ENCODE results near the gene MAP3K8.

The MAP3K8 gene

GRCh38 chr10:30433730-30434272 lies at the start of gene MAP3K8:
TSS of gene MAP3K8 (plus strand) at chr10:30434184. CDS start at chr10:30438939, 4,755 bp downstream.
- in situ Hi-C loops (cut with MboI; ENCODE audit: low sequenced_read_pairs), result no loop called here

GRCh38 chr10:30384701-30385201 lies 49.2 kb upstream of the MAP3K8 start:
- in situ Hi-C loops (cut with MboI; ENCODE audit: low sequenced_read_pairs), result no loop called here

GRCh38 chr10:30386801-30387588 lies 47.0 kb upstream of the MAP3K8 start:
- in situ Hi-C loops (cut with MboI; ENCODE audit: low sequenced_read_pairs), result no loop called here

- in situ Hi-C loops (cut with MboI; ENCODE audit: low sequenced_read_pairs), result no loop called here
These were observed 46.2 kb upstream of the MAP3K8 start for GRCh38 chr10:30387646-30388243.

GRCh38 chr10:30389543-30389942 lies 44.4 kb upstream of the MAP3K8 start:
- in situ Hi-C loops (cut with MboI; ENCODE audit: low sequenced_read_pairs), result no loop called here

GRCh38 chr10:30390207-30390606 lies 43.8 kb upstream of the MAP3K8 start:
- in situ Hi-C loops (cut with MboI; ENCODE audit: low sequenced_read_pairs), result no loop called here

- in situ Hi-C loops (cut with MboI; ENCODE audit: low sequenced_read_pairs), result no loop called here
These were observed 42.7 kb upstream of the MAP3K8 start for GRCh38 chr10:30391266-30391665.

- in situ Hi-C loops (cut with MboI; ENCODE audit: low sequenced_read_pairs), result no loop called here
These were observed 41.4 kb upstream of the MAP3K8 start for GRCh38 chr10:30392564-30392990.

GRCh38 chr10:30396293-30396692 lies 37.7 kb upstream of the MAP3K8 start:
- in situ Hi-C loops (cut with MboI; ENCODE audit: low sequenced_read_pairs), result no loop called here

GRCh38 chr10:30396698-30397097 lies 37.3 kb upstream of the MAP3K8 start:
- in situ Hi-C loops (cut with MboI; ENCODE audit: low sequenced_read_pairs), result no loop called here

- in situ Hi-C loops (cut with MboI; ENCODE audit: low sequenced_read_pairs), result no loop called here
These were observed 35.8 kb upstream of the MAP3K8 start for GRCh38 chr10:30398193-30398592.

GRCh38 chr10:30398788-30399187 lies 35.2 kb upstream of the MAP3K8 start:
- in situ Hi-C loops (cut with MboI; ENCODE audit: low sequenced_read_pairs), result no loop called here

- in situ Hi-C loops (cut with MboI; ENCODE audit: low sequenced_read_pairs), result no loop called here
These were observed 30.5 kb upstream of the MAP3K8 start for GRCh38 chr10:30403494-30403893.

GRCh38 chr10:30404540-30404939 lies 29.4 kb upstream of the MAP3K8 start:
- in situ Hi-C loops (cut with MboI; ENCODE audit: low sequenced_read_pairs), result no loop called here

- in situ Hi-C loops (cut with MboI; ENCODE audit: low sequenced_read_pairs), result no loop called here
These were observed 22.7 kb upstream of the MAP3K8 start for GRCh38 chr10:30411263-30411662.

GRCh38 chr10:30412901-30413300 lies 21.1 kb upstream of the MAP3K8 start:
- in situ Hi-C loops (cut with MboI; ENCODE audit: low sequenced_read_pairs), result no loop called here

- in situ Hi-C loops (cut with MboI; ENCODE audit: low sequenced_read_pairs), result no loop called here
These were observed 19.9 kb upstream of the MAP3K8 start for GRCh38 chr10:30413996-30414576.

GRCh38 chr10:30415593-30415992 lies 18.4 kb upstream of the MAP3K8 start:
- in situ Hi-C loops (cut with MboI; ENCODE audit: low sequenced_read_pairs), result no loop called here

GRCh38 chr10:30417301-30417700 lies 16.7 kb upstream of the MAP3K8 start:
- in situ Hi-C loops (cut with MboI; ENCODE audit: low sequenced_read_pairs), result no loop called here

- in situ Hi-C loops (cut with MboI; ENCODE audit: low sequenced_read_pairs), result no loop called here
These were observed 13.7 kb upstream of the MAP3K8 start for GRCh38 chr10:30420266-30420665.

- in situ Hi-C loops (cut with MboI; ENCODE audit: low sequenced_read_pairs), result no loop called here
These were observed 13.2 kb upstream of the MAP3K8 start for GRCh38 chr10:30420766-30421165.

All from hTERT RPE-1 (cell line).